Heart left ventricle (tissue), 16 donors: ENCODE data around the gene LAMTOR2. TPM values are rescaled to one million over a fixed set of nuclear protein-coding genes. Genes with fewer than 3 reads are reported as not detected.

Experiments
- ATAC-seq, 4 donors: fragments of 200-7000 bp; cut with Tn5 transposase; one replicate each; pipeline ENCODE4 v1.9.1; 2020 to 2022; ENCODE audit warnings: moderate library complexity in 4 of 4, mild to moderate bottlenecking in 3 of 4, moderate number of reproducible peaks in 1 of 4
- DNase-seq, 5 donors: peaks; one replicate each; pipeline ENCODE4 v3.0.0-alpha.2; 2020
- H3K27ac ChIP-seq, 12 donors: fragments of 200-600 bp; sonication (generic) in 4 of 12; one replicate each; pipeline versions ENCODE4 v1.5.0 to v1.8.0; 2016 to 2022; ENCODE audit warnings: mild to moderate bottlenecking in 2 of 12
- H3K27me3 ChIP-seq, 9 donors: fragments of 200-600 bp; sonication (generic) in 2 of 9; one replicate each; pipeline versions ENCODE4 v1.5.1 to v1.8.0; 2016 to 2022; ENCODE audit warnings: mild to moderate bottlenecking in 3 of 9
- H3K36me3 ChIP-seq, 9 donors: fragments of 200-600 bp; sonication (generic) in 2 of 9; one replicate each; pipeline versions ENCODE4 v1.5.0 to v1.8.0; 2018 to 2022; ENCODE audit warnings: mild to moderate bottlenecking in 2 of 9
- H3K4me1 ChIP-seq, 12 donors: fragments of 200-600 bp; sonication (generic) in 4 of 12; one replicate each; pipeline versions ENCODE4 v1.5.0 to v1.8.0; 2016 to 2022; ENCODE audit warnings: mild to moderate bottlenecking in 3 of 12
- H3K4me3 ChIP-seq, 12 donors: fragments of 200-600 bp; sonication (generic) in 4 of 12; one replicate each; pipeline versions ENCODE4 v1.5.0 to v1.8.0; 2017 to 2022; ENCODE audit warnings: mild to moderate bottlenecking in 9 of 12, moderate library complexity in 4 of 12
- H3K9me3 ChIP-seq, 12 donors: fragments of 200-600 bp; sonication (generic) in 4 of 12; one replicate each; pipeline versions ENCODE4 v1.5.0 to v1.8.0; 2016 to 2022; ENCODE audit warnings: mild to moderate bottlenecking in 1 of 12
- CTCF ChIP-seq, 12 donors: fragments of 200-600 bp; sonication (generic) in 4 of 12; IDR thresholded peaks; one replicate each; pipeline versions ENCODE4 v1.5.0 to v1.8.0; 2018 to 2022; ENCODE audit warnings: antibody characterized with exemption in 12 of 12, mild to moderate bottlenecking in 5 of 12
- POLR2A ChIP-seq, 2 donors: fragments of 450-650 bp; IDR thresholded peaks; one replicate each; pipeline ENCODE4 v1.6.1; 2017; ENCODE audit warnings: antibody characterized with exemption in 2 of 2, mild to moderate bottlenecking in 2 of 2, moderate library complexity in 2 of 2
- WGBS, 4 donors: extraction: QIAGEN DNeasy Blood & Tissue Kit in 2 of 4; methylation state at CpG; one replicate each; pipeline versions ENCODE4 v1.1.5 to v1.1.7; 2013 to 2018; 5-methylcytosine and 5-hydroxymethylcytosine counted together
- intact Hi-C, 10 donors: fragments of 100-400 bp; cut with DNase I; formaldehyde crosslinking; loops; one replicate each; pipeline versions ENCODE4 v1.11.1 to v1.14.2; 2022
- polyA plus RNA-seq, 2 donors: library from polyadenylated mRNA; stranded (reverse); fragments of 200-250 nt; gene quantifications; one replicate each; pipeline ENCODE4 v1.2.3, GENCODE V29; 2013
- total RNA-seq, 9 donors: library from RNA; depleted of rRNA in 2 of 9; stranded (reverse); fragments of >200 nt in 2 of 9; fragmentation: NEBNext Ultra II Directional in 3 of 9; extraction: Animal tissue kit (Norgen Biotek cat#: 25700) in 3 of 9; gene quantifications; one replicate each; pipeline versions ENCODE4 v1.1.0 to v1.2.4, GENCODE V29; 2016 to 2023
- donor health status: ischemic (EF 13 %, LVEDD 7.1; RV severe dilation, severe dysfunction).
- donor health status: healthy with polysubstance abuse.
- donor health status: DM: no; HTN: yes; CAD: no.
- donor health status: DM: no; HTN: no; CAD: no.
- donor health status: ischemic (EF 25% LVEDD 6.9; RV normal size, moderate dysfunction).
- donor health status: ischemic (EF 25% LVEDD 5.7; RV mildly dilated, moderate dysfunction).
- donor health status: healthy.
- donor health status: DM: yes; HTN: yes; CAD: no.
- donor health status: ischemic (EF 35%, LVEDD 5.7; RV mildly dilated, moderate dysfunction).
- donor health status: nonischemic (EF 11% LVEDD 7.7; RV severe dilation, severe dysfunction).
- donor health status: DM: yes; HTN: yes; CAD: no.
- donor health status: PGD.
- donor health status: ischemic (EF 29% LVEDD 5.4; RV normal size, mild dysfunction).
- donor health status: nonischemic (EF 23%, LVEDD 6.1; RV moderate dilation, normal function).

The LAMTOR2 gene
- total and polyA plus RNA-seq, 11 donors = 51.5 to 106 (median 63.1) TPM

GRCh38 chr1:156081917-156082308, 27.3 kb downstream of the LAMTOR2 start:
- H3K4me3 ChIP-seq = peak overlapping the region; percentile 58 to 98 (median 88)
- intact Hi-C loops = no loop called here
- no peak for TF ChIP-seq POLR2A (IDR thresholded peaks at IDR 0.05)
- TF ChIP-seq CTCF (IDR thresholded peaks at IDR 0.05) = no peak
- DNase-seq (no peak), ATAC-seq (no peak)
- no peaks in the 10 kb centered on the region for H3K36me3 ChIP-seq
- peaks cover 0 to 11% (median 0%) of the 10 kb centered on the region in 9 donors for H3K27me3 ChIP-seq
- H3K4me1 ChIP-seq = peaks cover 0 to 36% (median 9%) of the 10 kb centered on the region in 12 donors
- peak overlapping the region in 3 of 12 donors; percentile 77 to 78 (median 77) for H3K27ac ChIP-seq
- no peaks in the 10 kb centered on the region for H3K9me3 ChIP-seq
- WGBS, 4 donors = 0 to 2% (median 0%) methylated on average over 7 to 10 of the region's 10 CpGs

- H3K27me3 ChIP-seq = peaks cover 0 to 11% (median 0%) of the 10 kb centered on the region in 9 donors
- intact Hi-C loops = no loop called here
- H3K4me3 ChIP-seq = peak within 1 kb of the TSS; percentile 58 to 98 (median 88)
- WGBS, 4 donors = 0 to 1% (median 1%) methylated on average over 37 to 62 of the region's 62 CpGs
- H3K36me3 ChIP-seq = no peaks in the 10 kb centered on the region
- no peaks in the 10 kb centered on the region for H3K9me3 ChIP-seq
- peaks cover 0 to 36% (median 9%) of the 10 kb centered on the region in 12 donors for H3K4me1 ChIP-seq
- H3K27ac ChIP-seq = peak within 1 kb of the TSS in 10 of 12 donors; percentile 13 to 78 (median 44)
- DNase-seq (peak; percentile 75 to 84 (median 81)), ATAC-seq (peak; percentile 43 to 86 (median 82))
- TF ChIP-seq POLR2A (IDR thresholded peaks at IDR 0.05) = peak in 1 of 2 donors; percentile 33
- TF ChIP-seq CTCF (IDR thresholded peaks at IDR 0.05) = no peak
These were observed 27.9 kb downstream of the LAMTOR2 start, which contains the start of gene MEX3A for GRCh38 chr1:156082309-156083091. Gene MEX3A, minus strand, starts transcription at chr1:156082465. Its CDS starts 467 bp downstream, at chr1:156081998.

GRCh38 chr1:156083800-156084790, 29.5 kb downstream of the LAMTOR2 start:
- peaks cover 0 to 11% (median 0%) of the 10 kb centered on the region in 9 donors for H3K27me3 ChIP-seq
- H3K4me3 ChIP-seq = peak overlapping the region in 2 of 12 donors; percentile 81 to 92
- peak overlapping the region in 1 of 12 donors; percentile 14 for H3K27ac ChIP-seq
- DNase-seq = no peak
- H3K4me1 ChIP-seq = peaks cover 0 to 36% (median 9%) of the 10 kb centered on the region in 12 donors
- 64 to 77% (median 70%) methylated on average over 7 of the region's 7 CpGs for WGBS, 4 donors
- no peaks in the 10 kb centered on the region for H3K9me3 ChIP-seq
- TF ChIP-seq POLR2A (IDR thresholded peaks at IDR 0.05) (no peak), CTCF (IDR thresholded peaks at IDR 0.05) (no peak)
- intact Hi-C loops = no loop called here
- ATAC-seq = no peak
- H3K36me3 ChIP-seq = no peaks in the 10 kb centered on the region
